ENCODE results near the gene CORO2A. TPM values are rescaled to one million over a fixed set of nuclear protein-coding genes. Genes with fewer than 3 reads are reported as not detected.

CORO2A gene
- total and polyA plus RNA-seq, 2 of the 13 experiments (the other 11 are each of a cell fraction or from before 2014, with no cell fraction given) = 14.4 to 15.3 TPM

DNA sequence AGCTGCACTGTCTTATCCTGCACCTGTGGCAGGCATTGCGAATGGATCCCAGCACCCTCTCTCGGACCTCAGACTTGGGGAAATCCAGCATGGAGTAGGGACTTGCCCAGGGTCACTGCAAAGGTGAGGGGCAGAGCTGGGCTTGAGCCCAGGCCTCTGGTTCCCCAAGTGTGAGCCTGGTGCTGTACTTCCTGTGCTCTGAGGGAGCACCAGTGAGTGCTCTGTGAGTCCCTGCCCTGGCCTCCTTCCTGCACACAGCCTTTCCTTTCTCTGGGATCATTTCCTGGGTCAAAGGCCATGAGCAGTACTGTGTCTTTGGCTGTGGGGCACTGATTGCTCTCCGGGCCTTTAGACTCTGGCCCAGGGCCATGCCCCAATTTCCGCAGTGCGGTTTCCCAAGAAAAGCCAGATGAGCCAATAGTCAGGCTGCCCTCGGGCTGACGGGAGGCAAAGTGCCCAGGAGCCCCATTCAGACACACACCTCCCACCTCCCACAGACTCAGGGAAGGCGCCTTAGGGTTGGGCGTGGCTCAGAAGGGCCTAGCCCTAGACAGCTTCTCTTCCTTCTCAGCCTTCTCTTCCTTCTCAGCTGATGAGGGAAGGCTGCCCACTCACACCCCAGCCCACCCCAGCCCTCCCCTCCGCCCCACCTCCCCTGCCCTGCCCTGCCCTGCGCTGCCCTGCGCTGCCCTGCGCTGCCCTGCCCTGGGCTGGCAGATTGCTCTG lies 50.1 kb downstream of the CORO2A start (continued):
- TF ChIP-seq BRF2 (CRISPR knock-in tag; IDR thresholded peaks at IDR 0.05) = no peak
- TF ChIP-seq CEBPG (CRISPR knock-in tag; IDR thresholded peaks at IDR 0.05) = peak; percentile 23; the same call in 1 of the 2 replicates
- TF ChIP-seq, protein P1, sequence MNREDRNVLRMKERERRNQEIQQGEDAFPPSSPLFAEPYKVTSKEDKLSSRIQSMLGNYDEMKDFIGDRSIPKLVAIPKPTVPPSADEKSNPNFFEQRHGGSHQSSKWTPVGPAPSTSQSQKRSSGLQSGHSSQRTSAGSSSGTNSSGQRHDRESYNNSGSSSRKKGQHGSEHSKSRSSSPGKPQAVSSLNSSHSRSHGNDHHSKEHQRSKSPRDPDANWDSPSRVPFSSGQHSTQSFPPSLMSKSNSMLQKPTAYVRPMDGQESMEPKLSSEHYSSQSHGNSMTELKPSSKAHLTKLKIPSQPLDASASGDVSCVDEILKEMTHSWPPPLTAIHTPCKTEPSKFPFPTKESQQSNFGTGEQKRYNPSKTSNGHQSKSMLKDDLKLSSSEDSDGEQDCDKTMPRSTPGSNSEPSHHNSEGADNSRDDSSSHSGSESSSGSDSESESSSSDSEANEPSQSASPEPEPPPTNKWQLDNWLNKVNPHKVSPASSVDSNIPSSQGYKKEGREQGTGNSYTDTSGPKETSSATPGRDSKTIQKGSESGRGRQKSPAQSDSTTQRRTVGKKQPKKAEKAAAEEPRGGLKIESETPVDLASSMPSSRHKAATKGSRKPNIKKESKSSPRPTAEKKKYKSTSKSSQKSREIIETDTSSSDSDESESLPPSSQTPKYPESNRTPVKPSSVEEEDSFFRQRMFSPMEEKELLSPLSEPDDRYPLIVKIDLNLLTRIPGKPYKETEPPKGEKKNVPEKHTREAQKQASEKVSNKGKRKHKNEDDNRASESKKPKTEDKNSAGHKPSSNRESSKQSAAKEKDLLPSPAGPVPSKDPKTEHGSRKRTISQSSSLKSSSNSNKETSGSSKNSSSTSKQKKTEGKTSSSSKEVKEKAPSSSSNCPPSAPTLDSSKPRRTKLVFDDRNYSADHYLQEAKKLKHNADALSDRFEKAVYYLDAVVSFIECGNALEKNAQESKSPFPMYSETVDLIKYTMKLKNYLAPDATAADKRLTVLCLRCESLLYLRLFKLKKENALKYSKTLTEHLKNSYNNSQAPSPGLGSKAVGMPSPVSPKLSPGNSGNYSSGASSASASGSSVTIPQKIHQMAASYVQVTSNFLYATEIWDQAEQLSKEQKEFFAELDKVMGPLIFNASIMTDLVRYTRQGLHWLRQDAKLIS (CRISPR knock-in tag; IDR thresholded peaks at IDR 0.05) = no peak
- no peak for TF ChIP-seq ZNF644 (CRISPR knock-in tag; IDR thresholded peaks at IDR 0.05; ENCODE audit: low read depth)
- no peak for TF ChIP-seq ZNF781 (CRISPR knock-in tag; IDR thresholded peaks at IDR 0.05; ENCODE audit: borderline replicate concordance, not compliant biosample characterization)
- TF ChIP-seq, protein P2, sequence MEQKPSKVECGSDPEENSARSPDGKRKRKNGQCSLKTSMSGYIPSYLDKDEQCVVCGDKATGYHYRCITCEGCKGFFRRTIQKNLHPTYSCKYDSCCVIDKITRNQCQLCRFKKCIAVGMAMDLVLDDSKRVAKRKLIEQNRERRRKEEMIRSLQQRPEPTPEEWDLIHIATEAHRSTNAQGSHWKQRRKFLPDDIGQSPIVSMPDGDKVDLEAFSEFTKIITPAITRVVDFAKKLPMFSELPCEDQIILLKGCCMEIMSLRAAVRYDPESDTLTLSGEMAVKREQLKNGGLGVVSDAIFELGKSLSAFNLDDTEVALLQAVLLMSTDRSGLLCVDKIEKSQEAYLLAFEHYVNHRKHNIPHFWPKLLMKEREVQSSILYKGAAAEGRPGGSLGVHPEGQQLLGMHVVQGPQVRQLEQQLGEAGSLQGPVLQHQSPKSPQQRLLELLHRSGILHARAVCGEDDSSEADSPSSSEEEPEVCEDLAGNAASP (CRISPR knock-in tag; IDR thresholded peaks at IDR 0.05; ENCODE audit: borderline replicate concordance) = no peak
- TF ChIP-seq ZFP91 (CRISPR knock-in tag; IDR thresholded peaks at IDR 0.05; ENCODE audit: borderline replicate concordance) = no peak
- TF ChIP-seq, protein P3, sequence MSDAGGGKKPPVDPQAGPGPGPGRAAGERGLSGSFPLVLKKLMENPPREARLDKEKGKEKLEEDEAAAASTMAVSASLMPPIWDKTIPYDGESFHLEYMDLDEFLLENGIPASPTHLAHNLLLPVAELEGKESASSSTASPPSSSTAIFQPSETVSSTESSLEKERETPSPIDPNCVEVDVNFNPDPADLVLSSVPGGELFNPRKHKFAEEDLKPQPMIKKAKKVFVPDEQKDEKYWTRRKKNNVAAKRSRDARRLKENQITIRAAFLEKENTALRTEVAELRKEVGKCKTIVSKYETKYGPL (CRISPR knock-in tag; IDR thresholded peaks at IDR 0.05) = no peak
- peak; percentile 35; the same call in 1 of the 2 replicates for TF ChIP-seq ZNF292 (CRISPR knock-in tag; IDR thresholded peaks at IDR 0.05; ENCODE audit: borderline replicate concordance, low read depth)
- TF ChIP-seq ZNF782 (CRISPR knock-in tag; IDR thresholded peaks at IDR 0.05; ENCODE audit: borderline replicate concordance) = no peak
- no peak for TF ChIP-seq ZFP36L2 (CRISPR knock-in tag; IDR thresholded peaks at IDR 0.05)
- TF ChIP-seq HNRNPUL1 (IDR thresholded peaks at IDR 0.05; ENCODE audit: low read depth, low read length) = no peak
- no peak for TF ChIP-seq ELF4 (CRISPR knock-in tag; IDR thresholded peaks at IDR 0.05; ENCODE audit: borderline replicate concordance)
- TF ChIP-seq ZNF788 (CRISPR knock-in tag; IDR thresholded peaks at IDR 0.05; ENCODE audit: borderline replicate concordance) = no peak
- TF ChIP-seq ZNF768 (CRISPR knock-in tag; IDR thresholded peaks at IDR 0.05) = peak; percentile 23; the same call in 1 of the 2 replicates
- TF ChIP-seq, protein P4, sequence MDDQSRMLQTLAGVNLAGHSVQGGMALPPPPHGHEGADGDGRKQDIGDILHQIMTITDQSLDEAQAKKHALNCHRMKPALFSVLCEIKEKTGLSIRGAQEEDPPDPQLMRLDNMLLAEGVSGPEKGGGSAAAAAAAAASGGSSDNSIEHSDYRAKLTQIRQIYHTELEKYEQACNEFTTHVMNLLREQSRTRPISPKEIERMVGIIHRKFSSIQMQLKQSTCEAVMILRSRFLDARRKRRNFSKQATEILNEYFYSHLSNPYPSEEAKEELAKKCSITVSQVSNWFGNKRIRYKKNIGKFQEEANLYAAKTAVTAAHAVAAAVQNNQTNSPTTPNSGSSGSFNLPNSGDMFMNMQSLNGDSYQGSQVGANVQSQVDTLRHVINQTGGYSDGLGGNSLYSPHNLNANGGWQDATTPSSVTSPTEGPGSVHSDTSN (CRISPR knock-in tag; IDR thresholded peaks at IDR 0.05; ENCODE audit: borderline replicate concordance) = no peak
- no peak for TF ChIP-seq TOPORS (CRISPR knock-in tag; IDR thresholded peaks at IDR 0.05)
- TF ChIP-seq U2AF1 (optimal IDR thresholded peaks at IDR 0.05; ENCODE audit: low read depth, low read length) = no peak

Data from HepG2 (cell line).